HUES64 (cell line): ENCODE results near the gene SHOX.
A peak's percentile ranks its signal among the peaks of the same experiment; 100 is the strongest.

ENCODE experiments used
- H3K27ac ChIP-seq: 2 replicates; pipeline ENCODE4 v1.7.0; 2013; ENCODE audit warnings: low read depth, low read length, inconsistent platforms
- H3K27me3 ChIP-seq: 2 replicates; pipeline ENCODE4 v1.6.1; 2013; ENCODE audit warnings: mild to moderate bottlenecking, low read length; ENCODE audit not compliant: insufficient read depth
- H3K36me3 ChIP-seq: 2 replicates; pipeline ENCODE4 v1.6.1; 2013; ENCODE audit warnings: mild to moderate bottlenecking, low read length; ENCODE audit not compliant: insufficient read depth
- H3K4me1 ChIP-seq: 2 replicates; pipeline ENCODE4 v1.6.1; 2013; ENCODE audit warnings: mild to moderate bottlenecking, low read length, moderate library complexity; ENCODE audit not compliant: insufficient read depth
- H3K4me3 ChIP-seq: 2 replicates; pipeline ENCODE4 v1.5.1; 2013; ENCODE audit warnings: mild to moderate bottlenecking, low read length, moderate library complexity
- H3K9ac ChIP-seq: 2 replicates; pipeline ENCODE4 v1.6.1; 2013; ENCODE audit warnings: mild to moderate bottlenecking, low read depth, low read length
- H3K9me3 ChIP-seq: 2 replicates; pipeline ENCODE4 v1.6.1; 2013; ENCODE audit warnings: low read depth, low read length; ENCODE audit not compliant: insufficient read depth
- WGBS: fragments of 150-250, 120-280 bp; methylation state at CpG from one replicate; pipeline ENCODE4 v1.1.7; 2013; ENCODE audit warnings: missing lambda C conversion rate; 5-methylcytosine and 5-hydroxymethylcytosine counted together

Gene SHOX

DNA sequence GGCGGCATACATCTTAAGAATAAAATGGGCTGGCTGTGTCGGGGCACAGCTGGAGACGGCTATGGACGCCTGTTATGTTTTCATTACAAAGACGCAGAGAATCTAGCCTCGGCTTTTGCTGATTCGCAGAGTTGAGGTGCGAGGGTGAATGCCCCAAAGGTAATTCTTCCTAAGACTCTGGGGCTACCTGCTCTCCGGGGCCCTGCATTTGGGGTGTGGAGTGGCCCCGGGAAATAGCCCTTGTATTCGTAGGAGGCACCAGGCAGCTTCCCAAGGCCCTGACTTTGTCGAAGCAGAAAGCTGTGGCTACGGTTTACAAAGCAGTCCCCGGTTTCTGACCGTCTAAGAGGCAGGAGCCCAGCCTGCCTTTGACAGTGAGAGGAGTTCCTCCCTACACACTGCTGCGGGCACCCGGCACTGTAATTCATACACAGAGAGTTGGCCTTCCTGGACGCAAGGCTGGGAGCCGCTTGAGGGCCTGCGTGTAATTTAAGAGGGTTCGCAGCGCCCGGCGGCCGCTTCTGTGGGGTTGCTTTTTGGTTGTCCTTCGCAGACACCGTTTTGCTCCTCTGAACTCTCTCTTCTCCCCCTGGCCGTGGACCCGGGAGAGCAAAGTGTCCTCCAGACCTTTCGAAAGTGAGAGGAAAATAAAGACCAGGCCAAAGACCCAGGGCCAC lies 1.9 kb downstream of the SHOX start:
- peaks cover 94% of the 10 kb centered on the region for H3K27me3 ChIP-seq
- WGBS: under 1% methylated on average over 30 of the region's 30 CpGs
- H3K9me3 ChIP-seq: no peaks in the 10 kb centered on the region
- H3K27ac ChIP-seq: no peak overlapping the region
- 0 out of 2 replicates have a peak overlapping the region, but pooled peaks have one; percentile 8 for H3K4me3 ChIP-seq
- no peak overlapping the region for H3K9ac ChIP-seq
- no peaks in the 10 kb centered on the region for H3K36me3 ChIP-seq
- H3K4me1 ChIP-seq: peaks cover 22% of the 10 kb centered on the region; the same call in 1 of the 2 replicates

DNA sequence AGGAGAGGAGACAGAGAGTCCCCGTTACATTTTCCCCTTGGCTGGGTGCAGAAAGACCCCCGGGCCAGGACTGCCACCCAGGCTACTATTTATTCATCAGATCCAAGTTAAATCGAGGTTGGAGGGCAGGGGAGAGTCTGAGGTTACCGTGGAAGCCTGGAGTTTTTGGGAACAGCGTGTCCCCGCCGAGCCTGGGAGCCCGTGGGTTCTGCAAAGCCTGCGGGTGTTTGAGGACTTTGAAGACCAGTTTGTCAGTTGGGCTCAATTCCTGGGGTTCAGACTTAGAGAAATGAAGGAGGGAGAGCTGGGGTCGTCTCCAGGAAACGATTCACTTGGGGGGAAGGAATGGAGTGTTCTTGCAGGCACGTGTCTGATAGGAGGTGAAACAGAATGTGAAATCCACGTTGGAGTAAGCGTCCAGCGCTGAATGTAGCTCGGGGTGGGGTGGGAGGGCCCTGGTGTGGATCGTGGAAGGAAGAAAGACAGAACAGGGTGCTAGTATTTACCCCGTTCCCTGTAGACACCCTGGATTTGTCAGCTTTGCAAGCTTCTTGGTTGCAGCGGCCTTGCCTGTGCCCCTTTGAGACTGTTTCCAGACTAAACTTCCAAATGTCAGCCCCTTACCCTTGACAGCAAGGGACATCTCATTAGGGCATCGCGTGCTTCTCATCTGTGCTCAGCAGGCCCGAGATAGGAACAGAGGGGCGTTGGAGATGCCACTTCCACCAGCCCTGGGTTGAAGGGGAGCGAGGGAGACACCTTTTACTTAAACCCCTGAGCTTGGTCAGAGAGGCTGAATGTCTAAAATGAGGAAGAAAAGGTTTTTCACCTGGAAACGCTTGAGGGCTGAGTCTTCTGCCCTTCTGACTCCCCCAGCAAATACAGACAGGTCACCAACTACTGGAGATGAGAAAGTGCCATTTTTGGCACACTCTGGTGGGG lies 2.7 kb downstream of the SHOX start:
- Histone ChIP-seq H3K36me3 (no peaks in the 10 kb centered on the region), H3K9me3 (no peaks in the 10 kb centered on the region), H3K4me1 (peaks cover 24% of the 10 kb centered on the region), H3K27ac (no peak overlapping the region), H3K4me3 (no peak overlapping the region), H3K27me3 (peaks cover 94% of the 10 kb centered on the region), H3K9ac (no peak overlapping the region)
- WGBS: 3% methylated on average over 25 of the region's 25 CpGs

DNA sequence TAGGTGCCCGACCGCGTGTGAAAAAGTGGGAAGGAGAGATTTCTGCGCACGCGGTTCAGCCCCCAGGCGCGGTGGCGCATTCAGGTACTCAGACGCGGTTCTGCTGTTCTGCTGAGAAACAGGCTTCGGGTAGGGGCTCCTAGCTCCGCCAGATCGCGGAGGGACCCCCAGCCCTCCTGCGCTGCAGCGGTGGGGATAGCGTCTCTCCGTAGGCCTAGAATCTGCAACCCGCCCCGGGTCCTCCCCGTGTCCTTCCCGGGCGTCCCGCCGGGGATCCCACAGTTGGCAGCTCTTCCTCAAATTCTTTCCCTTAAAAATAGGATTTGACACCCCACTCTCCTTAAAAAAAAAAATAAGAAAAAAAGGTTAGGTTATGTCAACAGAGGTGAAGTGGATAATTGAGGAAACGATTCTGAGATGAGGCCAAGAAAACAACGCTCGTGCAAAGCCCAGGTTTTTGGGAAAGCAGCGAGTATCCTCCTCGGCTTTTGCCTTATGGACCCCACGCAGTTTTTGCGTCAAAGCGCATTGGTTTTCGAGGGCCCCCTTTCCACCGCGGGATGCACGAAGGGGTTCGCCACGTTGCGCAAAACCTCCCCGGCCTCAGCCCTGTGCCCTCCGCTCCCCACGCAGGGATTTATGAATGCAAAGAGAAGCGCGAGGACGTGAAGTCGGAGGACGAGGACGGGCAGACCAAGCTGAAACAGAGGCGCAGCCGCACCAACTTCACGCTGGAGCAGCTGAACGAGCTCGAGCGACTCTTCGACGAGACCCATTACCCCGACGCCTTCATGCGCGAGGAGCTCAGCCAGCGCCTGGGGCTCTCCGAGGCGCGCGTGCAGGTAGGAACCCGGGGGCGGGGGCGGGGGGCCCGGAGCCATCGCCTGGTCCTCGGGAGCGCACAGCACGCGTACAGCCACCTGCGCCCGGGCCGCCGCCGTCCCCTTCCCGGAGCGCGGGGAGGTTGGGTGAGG lies 3.7 kb downstream of the SHOX start:
- WGBS: 2% methylated on average over 84 of the region's 84 CpGs
- Histone ChIP-seq H3K4me1 (peaks cover 28% of the 10 kb centered on the region), H3K9ac (no peak overlapping the region), H3K36me3 (no peaks in the 10 kb centered on the region), H3K9me3 (no peaks in the 10 kb centered on the region), H3K4me3 (no peak overlapping the region), H3K27ac (no peak overlapping the region), H3K27me3 (peaks cover 95% of the 10 kb centered on the region)

DNA sequence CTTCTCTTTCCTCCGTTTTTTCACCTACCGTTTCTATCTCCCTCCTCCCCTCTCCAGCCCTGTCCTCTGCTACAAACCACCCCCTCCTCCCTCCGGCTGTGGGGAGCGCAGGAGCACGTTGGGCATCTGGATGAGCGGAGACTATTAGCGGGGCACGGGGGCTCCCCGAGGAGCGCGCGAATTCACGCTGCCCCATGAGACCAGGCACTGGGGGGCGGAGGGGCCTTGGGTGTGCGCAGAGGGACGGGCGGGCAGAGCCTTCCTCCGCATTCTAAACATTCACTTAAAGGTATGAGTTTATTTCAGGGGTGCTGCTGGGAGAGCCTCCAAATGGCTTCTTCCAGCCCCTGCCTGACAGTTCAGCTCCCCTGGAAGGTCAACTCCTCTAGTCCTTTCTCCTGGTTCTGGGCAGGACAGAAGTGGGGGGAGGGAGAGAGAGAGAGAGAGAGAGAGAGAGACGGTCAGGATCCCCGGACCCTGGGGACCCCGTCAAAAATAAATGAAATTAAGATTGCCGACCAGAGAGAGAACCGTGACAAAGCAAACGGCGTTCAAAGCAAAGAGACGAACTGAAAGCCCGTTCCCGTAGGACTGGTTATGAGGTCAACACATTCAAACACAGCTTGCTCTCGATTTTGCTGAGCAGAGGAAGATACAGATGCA lies 5.0 kb downstream of the SHOX start:
- Histone ChIP-seq H3K27me3 (peaks cover 95% of the 10 kb centered on the region), H3K9ac (no peak overlapping the region), H3K4me3 (peak overlapping the region; percentile 41), H3K4me1 (peaks cover 28% of the 10 kb centered on the region), H3K9me3 (no peaks in the 10 kb centered on the region), H3K27ac (no peak overlapping the region), H3K36me3 (no peaks in the 10 kb centered on the region)
- WGBS: 1% methylated on average over 25 of the region's 29 CpGs

DNA sequence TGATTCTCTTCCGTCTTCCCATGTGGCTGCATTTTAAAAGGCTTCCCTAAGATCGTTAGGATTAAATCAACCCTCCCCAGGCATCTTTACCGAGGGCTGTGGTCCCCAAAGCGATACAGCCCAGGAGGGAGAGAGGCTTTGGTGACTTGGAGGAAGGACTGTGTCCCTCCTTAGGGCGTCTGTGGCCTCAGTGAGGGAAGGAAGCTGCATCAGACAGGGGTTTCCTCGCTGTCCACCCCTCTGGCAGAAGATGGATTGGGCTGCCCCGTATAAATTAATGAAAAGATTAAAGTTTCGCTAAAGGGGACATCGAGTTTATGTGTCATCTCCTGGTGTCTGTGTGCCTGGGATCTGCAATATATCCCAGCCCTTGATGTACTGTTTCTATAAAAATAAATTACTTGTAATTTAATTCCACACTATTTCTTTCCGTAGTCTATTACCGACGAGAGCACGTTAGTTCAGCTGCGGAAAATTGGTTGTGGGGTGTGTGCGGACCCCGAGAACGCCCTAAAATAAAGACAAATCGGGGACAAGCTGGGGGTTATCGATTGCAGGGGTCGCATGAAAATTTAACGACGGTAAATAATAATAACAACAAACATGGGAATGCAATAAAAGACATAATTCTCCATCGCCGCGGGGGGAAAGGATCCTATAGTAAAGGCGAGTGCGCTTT lies 6.5 kb downstream of the SHOX start:
- Histone ChIP-seq H3K9me3 (no peaks in the 10 kb centered on the region), H3K36me3 (no peaks in the 10 kb centered on the region), H3K27me3 (peaks cover 95% of the 10 kb centered on the region), H3K4me3 (no peak overlapping the region), H3K27ac (no peak overlapping the region), H3K9ac (no peak overlapping the region), H3K4me1 (peaks cover 28% of the 10 kb centered on the region)
- 4% methylated on average over 17 of the region's 27 CpGs for WGBS

DNA sequence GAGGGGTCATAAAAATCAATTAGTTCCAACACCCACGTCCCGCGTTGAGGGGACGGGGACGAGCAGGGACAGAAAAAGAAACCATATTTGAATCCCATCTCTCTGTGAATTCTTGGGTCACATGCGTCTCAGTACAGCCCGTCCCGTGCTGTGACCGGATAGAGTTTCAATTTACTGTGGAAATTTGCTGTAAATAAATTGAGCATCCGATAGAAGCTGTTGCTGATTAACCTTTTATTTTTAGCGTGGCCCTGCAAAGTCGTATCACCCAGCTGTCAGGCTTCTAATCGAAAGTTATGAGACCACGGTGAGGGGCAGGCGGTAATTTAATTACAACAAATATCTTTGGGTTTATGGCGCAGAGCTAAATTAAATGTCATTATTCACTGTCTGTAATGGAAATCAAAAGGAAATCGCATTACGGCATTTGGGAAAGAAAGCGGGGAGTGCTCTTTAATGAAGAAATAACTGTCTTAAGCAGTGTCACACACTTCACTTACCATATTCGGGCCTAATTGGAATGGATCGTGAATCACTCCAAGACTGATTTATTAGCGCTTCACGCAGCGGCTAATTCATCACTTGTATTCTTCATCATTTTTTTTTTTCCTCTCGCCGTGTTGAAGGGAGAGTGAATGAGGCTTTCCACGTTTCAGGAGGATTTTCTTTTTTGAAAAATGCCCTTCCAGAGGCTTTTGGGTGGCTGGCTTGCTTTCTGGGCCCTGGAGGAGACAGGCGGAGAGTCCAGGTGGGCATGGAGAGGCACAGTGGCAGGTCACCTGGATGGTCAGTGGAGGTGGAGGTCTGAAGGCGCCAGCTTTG lies 7.3 kb downstream of the SHOX start:
- peaks cover 95% of the 10 kb centered on the region for H3K27me3 ChIP-seq

DNA sequence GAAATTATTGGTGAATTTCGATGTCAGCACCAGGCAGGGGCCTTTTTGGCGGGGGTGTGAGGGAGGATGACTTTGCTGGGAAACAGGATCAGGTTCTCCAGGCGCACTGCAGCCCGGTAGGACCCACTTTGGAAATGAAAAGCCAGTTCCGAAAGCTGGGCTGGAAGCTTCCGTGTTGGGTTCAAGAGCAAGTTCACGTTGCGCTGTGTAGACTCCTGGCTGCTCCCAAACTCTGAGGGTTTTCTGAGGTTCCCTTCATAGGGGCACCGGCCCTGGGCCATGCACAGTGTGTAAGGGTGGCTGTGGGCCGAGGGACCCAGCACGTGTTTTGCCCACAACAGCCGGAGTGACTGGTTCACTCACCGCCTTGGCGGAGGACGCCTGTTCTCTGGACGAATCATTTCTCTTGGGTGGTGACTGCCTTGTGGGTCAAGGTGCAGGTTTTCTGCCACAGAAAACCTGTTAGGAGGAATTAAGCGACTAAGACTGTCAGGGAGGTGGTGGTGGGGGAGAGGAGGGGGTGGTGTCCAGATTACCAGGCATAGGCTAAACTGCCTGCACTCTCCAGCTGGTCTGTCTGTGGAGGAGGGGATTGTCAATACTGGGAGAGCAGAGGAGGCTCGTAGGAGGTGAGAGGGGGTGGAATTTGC lies 8.0 kb downstream of the SHOX start:
- Histone ChIP-seq H3K27ac (no peak overlapping the region), H3K4me3 (peak overlapping the region; percentile 20; the same call in 1 of the 2 replicates), H3K27me3 (peaks cover 95% of the 10 kb centered on the region), H3K36me3 (no peaks in the 10 kb centered on the region), H3K9ac (no peak overlapping the region), H3K9me3 (no peaks in the 10 kb centered on the region), H3K4me1 (peaks cover 17% of the 10 kb centered on the region)
- WGBS: 2% methylated on average over 18 of the region's 18 CpGs

More for the DNA sequence above, 7.3 kb downstream of the SHOX start:
- no peak overlapping the region for H3K9ac ChIP-seq
- no peaks in the 10 kb centered on the region for H3K36me3 ChIP-seq
- H3K4me1 ChIP-seq: peaks cover 21% of the 10 kb centered on the region
- WGBS: 2% methylated on average over 29 of the region's 29 CpGs
- H3K9me3 ChIP-seq: no peaks in the 10 kb centered on the region
- H3K4me3 ChIP-seq: 0 out of 2 replicates have a peak overlapping the region, but pooled peaks have one; percentile 20
- no peak overlapping the region for H3K27ac ChIP-seq

DNA sequence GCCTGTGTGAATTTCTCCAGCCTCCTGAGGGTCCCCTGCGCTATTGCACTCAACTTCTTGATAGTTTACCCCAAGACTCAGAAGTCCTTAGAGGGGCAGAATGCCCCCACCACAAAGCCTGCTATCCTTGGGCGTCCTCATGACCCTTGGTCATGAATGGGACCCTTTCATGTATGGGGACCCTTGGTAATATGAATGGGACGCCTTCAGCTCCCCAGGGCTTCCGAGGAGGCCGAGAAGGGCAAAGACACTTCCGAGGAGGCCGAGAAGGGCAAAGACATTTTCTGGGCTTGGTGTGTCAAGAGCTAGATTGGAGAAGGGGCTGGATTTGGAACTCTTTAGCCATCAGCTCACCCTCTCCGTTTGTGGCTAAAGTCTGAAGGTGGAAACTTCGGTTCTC lies 8.6 kb downstream of the SHOX start:
- Histone ChIP-seq H3K4me3 (no peak overlapping the region), H3K9ac (no peak overlapping the region), H3K4me1 (peaks cover 14% of the 10 kb centered on the region), H3K27ac (no peak overlapping the region), H3K9me3 (no peaks in the 10 kb centered on the region), H3K36me3 (no peaks in the 10 kb centered on the region), H3K27me3 (peaks cover 95% of the 10 kb centered on the region)
- WGBS: 3% methylated on average over 9 of the region's 9 CpGs

DNA sequence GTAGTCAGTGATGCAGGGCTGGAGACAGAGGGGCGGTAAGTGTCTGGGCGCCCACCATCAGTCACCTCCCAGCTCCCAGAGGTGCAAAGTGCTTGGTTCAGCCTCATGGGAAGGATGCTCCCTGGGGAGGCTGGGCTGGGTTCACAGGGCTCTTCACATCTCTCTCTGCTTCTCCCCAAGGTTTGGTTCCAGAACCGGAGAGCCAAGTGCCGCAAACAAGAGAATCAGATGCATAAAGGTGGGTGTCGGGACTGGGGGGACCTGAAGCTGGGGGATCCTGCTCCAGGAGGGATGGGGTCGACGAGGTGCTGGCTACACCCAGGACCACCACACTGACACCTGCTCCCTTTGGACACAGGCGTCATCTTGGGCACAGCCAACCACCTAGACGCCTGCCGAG lies 10.1 kb downstream of the SHOX start:
- H3K27me3 ChIP-seq: peaks cover 95% of the 10 kb centered on the region
- no peaks in the 10 kb centered on the region for H3K36me3 ChIP-seq

More for the DNA sequence above, 10.1 kb downstream of the SHOX start:
- H3K4me3 ChIP-seq: no peak overlapping the region
- no peak overlapping the region for H3K9ac ChIP-seq
- 34% methylated on average over 10 of the region's 10 CpGs for WGBS
- H3K27ac ChIP-seq: no peak overlapping the region
- no peaks in the 10 kb centered on the region for H3K9me3 ChIP-seq
- peaks cover 14% of the 10 kb centered on the region for H3K4me1 ChIP-seq
